LNCaP clone FGC (cell line): ENCODE measurements around the gene SMAD6.

ENCODE experiments used
- DNase-seq: peaks from one replicate; pipeline ENCODE4 v3.0.0-alpha.2; 2011; ENCODE audit warnings: low read depth
- H3K4me3 ChIP-seq: 2 replicates; pipeline ENCODE4 v1.5.1; 2011; ENCODE audit warnings: mild to moderate bottlenecking, low read depth, low read length, control low read depth
- CTCF ChIP-seq: IDR thresholded peaks from 2 replicates; pipeline ENCODE4 v1.5.1; 2012; ENCODE audit warnings: mild to moderate bottlenecking; ENCODE audit not compliant: control insufficient read depth, insufficient read depth; ENCODE audit errors: extremely low read depth

SMAD6 gene

GRCh38 chr15:66662522-66662921 lies 39.5 kb upstream of the SMAD6 start:
- H3K4me3 ChIP-seq = no peak overlapping the region
- TF ChIP-seq CTCF = no peak
- DNase-seq = no peak

GRCh38 chr15:66663664-66664063 lies 38.4 kb upstream of the SMAD6 start:
- no peak overlapping the region for H3K4me3 ChIP-seq
- TF ChIP-seq CTCF = no peak
- DNase-seq = no peak

DNA sequence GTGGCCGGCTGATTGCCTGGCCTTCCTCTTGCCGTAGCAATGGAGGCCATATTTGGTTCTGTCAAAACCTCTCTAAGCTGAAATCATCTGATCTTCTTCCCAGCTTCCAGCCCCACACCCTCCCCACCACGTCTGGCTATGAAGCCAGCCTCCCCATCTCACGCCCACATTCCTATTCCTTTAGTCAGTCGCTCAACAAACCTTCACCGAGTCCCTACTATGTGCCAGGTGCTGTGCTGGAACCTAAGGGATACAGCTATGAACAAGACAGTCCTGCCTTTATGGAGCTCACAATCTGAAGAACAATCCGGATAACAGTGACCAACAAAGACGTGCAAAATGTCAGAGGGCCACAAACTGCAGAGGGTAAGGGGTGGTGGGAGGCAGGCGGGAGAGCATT lies 31.9 kb upstream of the SMAD6 start:
- no peak for DNase-seq
- no peak for TF ChIP-seq CTCF
- H3K4me3 ChIP-seq = no peak overlapping the region

DNA sequence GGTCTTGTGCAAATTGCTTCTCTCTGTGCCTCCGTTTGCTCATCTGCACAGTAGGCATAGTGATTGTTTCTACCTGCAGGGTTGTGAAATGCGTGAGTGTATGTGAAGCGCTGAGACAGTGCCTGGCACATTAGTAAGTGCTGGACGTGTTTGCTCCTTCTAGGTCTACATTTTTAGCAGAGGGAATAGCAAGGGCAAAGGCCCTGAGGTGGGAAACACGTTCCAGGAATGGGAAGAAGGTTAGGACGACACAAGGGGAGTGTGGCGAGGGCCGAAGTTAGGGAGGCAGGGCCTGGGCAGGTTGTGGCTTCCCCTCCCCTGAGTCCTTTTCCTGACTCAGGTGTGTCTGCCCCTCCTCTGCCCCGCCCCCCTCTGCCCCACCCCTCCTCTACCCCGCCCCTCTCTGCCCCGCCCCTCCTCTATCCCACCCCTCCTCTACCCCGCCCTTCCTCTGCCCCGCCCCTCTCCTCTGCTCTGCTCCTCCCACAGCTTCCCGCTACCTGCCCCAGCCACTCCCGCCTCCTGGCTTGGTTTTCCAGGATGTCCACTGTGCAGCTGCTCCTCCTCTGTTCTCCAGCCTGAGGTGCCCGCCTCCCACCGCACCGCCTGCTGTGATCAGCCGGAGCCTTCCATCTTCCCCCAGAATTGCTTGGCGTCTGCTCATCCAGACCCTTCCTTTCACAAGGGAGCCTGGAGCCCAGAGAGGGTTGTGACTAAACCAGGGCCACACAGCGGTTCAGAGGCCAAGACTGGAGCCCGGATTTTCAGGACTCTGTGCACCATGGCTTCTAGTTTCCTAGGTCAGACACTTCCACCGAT lies 31.1 kb upstream of the SMAD6 start:
- H3K4me3 ChIP-seq = no peak overlapping the region
- no peak for DNase-seq
- no peak for TF ChIP-seq CTCF

GRCh38 chr15:66672867-66673266 lies 29.2 kb upstream of the SMAD6 start:
- DNase-seq = no peak
- no peak for TF ChIP-seq CTCF
- no peak overlapping the region for H3K4me3 ChIP-seq

DNA sequence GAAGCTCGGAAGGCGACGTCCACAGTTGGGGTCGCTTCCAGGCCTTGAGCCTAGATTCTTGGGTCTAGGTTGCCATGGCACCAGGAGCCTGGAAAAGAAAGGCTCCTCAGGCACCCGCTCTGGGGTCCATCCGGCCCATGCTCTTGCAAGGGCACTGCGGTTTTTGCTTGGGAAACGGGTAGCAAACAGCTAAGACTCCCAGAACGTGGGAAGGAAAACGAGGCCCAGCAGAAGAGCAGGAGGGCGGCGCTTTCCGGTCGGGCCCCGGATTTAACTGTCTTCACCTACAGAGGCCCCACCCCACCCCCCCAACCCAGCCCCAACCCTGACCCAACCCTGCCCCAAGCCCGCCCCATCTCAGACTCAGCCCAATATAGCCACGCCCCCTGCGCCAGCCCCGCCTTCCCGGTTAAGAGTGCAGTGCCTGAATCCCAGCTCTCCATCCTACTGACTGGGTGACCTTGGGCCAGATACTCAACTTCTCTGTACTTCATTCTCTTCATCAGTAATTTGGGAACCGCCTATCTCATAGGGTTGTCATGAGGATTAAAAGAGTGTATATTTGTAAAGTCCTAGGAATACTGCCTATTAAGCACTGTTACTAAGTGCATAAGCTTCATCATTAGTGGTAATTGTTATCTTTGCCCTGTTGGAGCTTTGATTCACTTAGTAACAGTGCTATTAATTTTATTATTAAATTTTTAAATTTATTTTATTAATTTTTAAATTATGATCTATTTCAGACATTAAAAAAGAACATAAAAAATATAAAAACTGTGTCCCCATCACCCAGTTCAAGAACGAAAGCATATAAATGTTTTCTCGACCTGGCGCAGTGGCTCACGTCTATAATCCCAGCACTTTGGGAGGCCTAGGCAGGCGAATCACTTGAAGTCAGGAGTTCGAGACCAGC lies 28.4 kb upstream of the SMAD6 start:
- no peak overlapping the region for H3K4me3 ChIP-seq
- no peak for DNase-seq
- no peak for TF ChIP-seq CTCF

GRCh38 chr15:66674756-66675155 lies 27.3 kb upstream of the SMAD6 start:
- TF ChIP-seq CTCF = no peak
- no peak overlapping the region for H3K4me3 ChIP-seq
- DNase-seq = no peak
